Fibroblast of pulmonary artery (primary cell): ENCODE data around the gene IL33.

Source experiments
- DNase-seq: peaks from one replicate; pipeline ENCODE4 v3.0.0-alpha.2; 2010; ENCODE audit warnings: low read depth
- H3K4me3 ChIP-seq: replicated peaks from 2 replicates; pipeline ENCODE4 v1.5.1; 2011; ENCODE audit warnings: low read depth, mild to moderate bottlenecking, control low read depth, low read length, moderate library complexity
- CTCF ChIP-seq: IDR thresholded peaks from 2 replicates; pipeline ENCODE4 v1.5.1; 2011; ENCODE audit warnings: mild to moderate bottlenecking, control low read depth, low read length, inconsistent platforms; ENCODE audit errors: missing control alignments

IL33 gene

GRCh38 chr9:6229186-6229585, 13.6 kb downstream of the IL33 start:
- no peak for DNase-seq
- no peak for TF ChIP-seq CTCF
- no peak overlapping the region for H3K4me3 ChIP-seq

GRCh38 chr9:6229619-6230018, 14.0 kb downstream of the IL33 start:
- H3K4me3 ChIP-seq, result no peak overlapping the region
- TF ChIP-seq CTCF, result no peak
- DNase-seq, result peak; percentile 88

GRCh38 chr9:6230037-6230780, 14.6 kb downstream of the IL33 start:
- no peak overlapping the region for H3K4me3 ChIP-seq
- TF ChIP-seq CTCF, result no peak
- peak; percentile 79 for DNase-seq

- no peak for DNase-seq
- TF ChIP-seq CTCF, result no peak
Measured at GRCh38 chr9:6232336-6232945, 16.8 kb downstream of the IL33 start.

GRCh38 chr9:6234014-6234413, 18.4 kb downstream of the IL33 start:
- TF ChIP-seq CTCF, result no peak
- DNase-seq, result peak; percentile 68
- no peak overlapping the region for H3K4me3 ChIP-seq

More at GRCh38 chr9:6232336-6232945, 16.8 kb downstream of the IL33 start:
- no peak overlapping the region for H3K4me3 ChIP-seq

GRCh38 chr9:6237267-6237666, 21.7 kb downstream of the IL33 start:
- no peak for TF ChIP-seq CTCF
- no peak for DNase-seq
- no peak overlapping the region for H3K4me3 ChIP-seq
